Effector memory CD4-positive, alpha-beta T cell (primary cell): ENCODE measurements around the gene TBXA2R.

Source experiments
- DNase-seq, 3 donors: peaks; one replicate each; pipeline ENCODE4 v3.0.0-alpha.2; 2020
- H3K27ac ChIP-seq: 2 replicates; pipeline ENCODE4 v1.7.0; 2013; ENCODE audit warnings: mild to moderate bottlenecking, low read length, moderate library complexity; ENCODE audit not compliant: insufficient read depth, poor library complexity, severe bottlenecking
- H3K27me3 ChIP-seq: replicated peaks from 2 replicates; pipeline ENCODE4 v1.7.0; 2013; ENCODE audit warnings: mild to moderate bottlenecking, low read length; ENCODE audit not compliant: insufficient read depth, control insufficient read depth, poor library complexity, severe bottlenecking
- H3K36me3 ChIP-seq: 2 replicates; pipeline ENCODE4 v1.7.0; 2013; ENCODE audit warnings: mild to moderate bottlenecking, low read length, moderate library complexity; ENCODE audit not compliant: control insufficient read depth, insufficient read depth
- H3K4me1 ChIP-seq: 2 replicates; pipeline ENCODE4 v1.7.0; 2013; ENCODE audit warnings: low read length, mild to moderate bottlenecking; ENCODE audit not compliant: control insufficient read depth, insufficient read depth, poor library complexity, severe bottlenecking
- H3K4me3 ChIP-seq: 2 replicates; pipeline ENCODE4 v1.7.0; 2013; ENCODE audit warnings: low read length, low read depth, mild to moderate bottlenecking; ENCODE audit not compliant: insufficient read depth, poor library complexity, severe bottlenecking
- H3K9me3 ChIP-seq: 2 replicates; pipeline ENCODE4 v1.7.0; 2013; ENCODE audit warnings: mild to moderate bottlenecking, low read length, moderate library complexity; ENCODE audit not compliant: control insufficient read depth

Gene TBXA2R

GRCh38 chr19:3606174-3606689, 443 bp downstream of the TBXA2R start:
- DNase-seq = peak in 1 of 3 donors; percentile 8
- Histone ChIP-seq H3K4me3 (peak overlapping the region; percentile 41), H3K36me3 (peaks cover 9% of the 10 kb centered on the region), H3K27ac (no peak overlapping the region), H3K9me3 (no peaks in the 10 kb centered on the region), H3K4me1 (peaks cover 26% of the 10 kb centered on the region), H3K27me3 (no peaks in the 10 kb centered on the region)

DNA sequence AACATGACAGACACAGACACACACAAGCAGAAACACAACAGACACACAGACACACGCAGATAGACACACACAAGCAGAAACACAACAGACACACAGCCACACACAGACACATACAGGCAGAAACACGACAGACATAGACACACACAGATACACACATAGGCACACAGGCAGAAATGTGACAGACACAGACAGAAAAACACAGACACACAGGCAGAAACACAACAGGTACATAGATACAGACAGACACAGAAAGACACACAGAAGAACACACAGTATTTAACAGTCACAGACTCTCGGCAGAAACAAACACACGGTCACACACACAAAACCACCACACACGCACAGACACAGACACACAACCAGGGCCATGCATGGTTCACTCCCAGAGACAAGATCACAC, 905 bp downstream of the TBXA2R start:
- peaks cover 26% of the 10 kb centered on the region for H3K4me1 ChIP-seq

GRCh38 chr19:3605361-3605760, 1.3 kb downstream of the TBXA2R start:
- H3K4me3 ChIP-seq = no peak overlapping the region
- peaks cover 26% of the 10 kb centered on the region for H3K4me1 ChIP-seq

More for the DNA sequence above, 905 bp downstream of the TBXA2R start:
- H3K27me3 ChIP-seq = no peaks in the 10 kb centered on the region
- H3K27ac ChIP-seq = no peak overlapping the region
- no peak for DNase-seq
- no peaks in the 10 kb centered on the region for H3K9me3 ChIP-seq
- peaks cover 5% of the 10 kb centered on the region for H3K36me3 ChIP-seq
- peak overlapping the region; percentile 41 for H3K4me3 ChIP-seq

GRCh38 chr19:3604987-3605343, 1.7 kb downstream of the TBXA2R start:
- Histone ChIP-seq H3K4me3 (no peak overlapping the region), H3K36me3 (no peaks in the 10 kb centered on the region), H3K9me3 (no peaks in the 10 kb centered on the region), H3K4me1 (peaks cover 26% of the 10 kb centered on the region), H3K27ac (no peak overlapping the region), H3K27me3 (no peaks in the 10 kb centered on the region)
- DNase-seq = no peak

More at GRCh38 chr19:3605361-3605760, 1.3 kb downstream of the TBXA2R start:
- Histone ChIP-seq H3K36me3 (peaks cover under 1% of the 10 kb centered on the region), H3K27me3 (no peaks in the 10 kb centered on the region), H3K9me3 (no peaks in the 10 kb centered on the region), H3K27ac (no peak overlapping the region)
- no peak for DNase-seq

DNA sequence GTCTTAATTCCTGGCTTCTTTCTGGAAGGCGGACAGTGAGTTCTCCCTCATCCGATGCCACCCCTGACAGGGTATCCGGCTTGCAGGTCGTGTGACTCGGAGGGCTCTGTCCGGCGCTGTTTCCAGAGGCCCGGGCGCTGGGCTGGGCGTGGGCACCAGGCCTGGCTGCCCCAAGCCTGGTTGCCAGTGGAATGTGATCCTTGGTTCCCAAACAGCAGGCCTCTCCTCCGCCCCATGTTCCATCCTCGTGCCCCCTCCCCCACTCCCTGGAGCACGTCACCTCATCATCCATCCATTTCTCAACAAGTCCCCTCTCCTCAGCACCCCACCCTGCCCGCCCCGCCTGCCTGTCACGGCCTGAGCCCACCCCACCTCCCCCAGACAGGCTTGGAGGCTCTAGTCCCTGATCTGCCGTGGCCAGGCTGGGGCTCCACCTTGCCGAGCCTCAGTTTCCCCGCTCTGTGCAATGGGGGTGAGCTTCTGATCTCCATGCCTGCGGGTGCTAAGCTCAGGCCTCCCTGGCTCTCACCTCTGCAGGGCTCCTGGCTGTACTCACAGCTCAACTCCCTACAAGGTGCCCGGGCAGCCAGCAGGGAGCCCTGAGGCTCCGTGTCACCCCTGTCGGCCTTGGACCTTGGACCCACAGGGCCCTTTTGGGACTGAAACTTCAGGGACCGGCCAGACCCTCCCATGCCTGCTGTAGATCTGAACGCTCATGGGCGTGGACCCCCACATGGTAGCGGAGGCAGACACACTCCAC, 2.3 kb downstream of the TBXA2R start:
- H3K27me3 ChIP-seq = no peaks in the 10 kb centered on the region
- H3K9me3 ChIP-seq = no peaks in the 10 kb centered on the region
- peaks cover 26% of the 10 kb centered on the region for H3K4me1 ChIP-seq
- no peak overlapping the region for H3K27ac ChIP-seq
- DNase-seq = no peak
- H3K36me3 ChIP-seq = no peaks in the 10 kb centered on the region
- H3K4me3 ChIP-seq = no peak overlapping the region

GRCh38 chr19:3603121-3603811, 3.4 kb downstream of the TBXA2R start:
- no peak for DNase-seq
- Histone ChIP-seq H3K36me3 (no peaks in the 10 kb centered on the region), H3K27me3 (no peaks in the 10 kb centered on the region), H3K4me3 (no peak overlapping the region), H3K4me1 (peaks cover 26% of the 10 kb centered on the region), H3K27ac (no peak overlapping the region), H3K9me3 (no peaks in the 10 kb centered on the region)

- Histone ChIP-seq H3K9me3 (no peaks in the 10 kb centered on the region), H3K4me1 (peaks cover 16% of the 10 kb centered on the region), H3K27ac (no peak overlapping the region), H3K27me3 (no peaks in the 10 kb centered on the region), H3K36me3 (no peaks in the 10 kb centered on the region), H3K4me3 (no peak overlapping the region)
- DNase-seq = no peak
Measured at GRCh38 chr19:3601021-3601420, 5.7 kb downstream of the TBXA2R start.

GRCh38 chr19:3599776-3600187, 6.9 kb downstream of the TBXA2R start:
- no peak for DNase-seq
- peaks cover 3% of the 10 kb centered on the region for H3K4me1 ChIP-seq
- no peak overlapping the region for H3K27ac ChIP-seq
- H3K27me3 ChIP-seq = no peaks in the 10 kb centered on the region
- no peak overlapping the region for H3K4me3 ChIP-seq
- no peaks in the 10 kb centered on the region for H3K36me3 ChIP-seq
- H3K9me3 ChIP-seq = no peaks in the 10 kb centered on the region

DNA sequence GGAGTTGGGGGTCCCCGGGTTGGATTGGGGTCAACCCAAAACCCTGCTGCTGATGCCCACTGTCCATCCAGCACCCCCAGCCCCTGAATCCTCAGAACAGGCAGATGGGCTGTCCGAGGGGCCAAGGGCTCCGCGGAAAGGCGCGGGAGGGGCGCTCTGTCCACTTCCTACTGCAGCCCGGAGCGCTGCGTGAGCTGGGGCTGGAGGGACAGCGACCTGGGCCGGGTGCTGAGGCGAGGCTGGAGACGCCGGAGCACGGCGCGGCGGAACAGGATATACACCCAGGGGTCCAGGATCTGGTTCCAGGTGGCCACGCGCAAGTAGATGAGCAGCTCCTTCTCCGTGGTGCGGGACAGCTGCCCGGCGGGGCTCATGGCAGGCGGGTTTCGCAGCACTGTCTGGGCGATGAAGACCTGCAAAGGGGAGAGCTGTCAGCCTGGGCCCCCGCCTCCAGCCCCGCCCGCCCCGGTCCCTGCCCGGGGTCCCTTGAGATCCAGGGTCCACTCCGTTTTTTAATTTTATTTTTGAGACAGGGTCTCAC, 11.1 kb downstream of the TBXA2R start:
- no peak for DNase-seq
- Histone ChIP-seq H3K27ac (no peak overlapping the region), H3K36me3 (no peaks in the 10 kb centered on the region), H3K27me3 (no peaks in the 10 kb centered on the region), H3K4me1 (no peaks in the 10 kb centered on the region), H3K9me3 (no peaks in the 10 kb centered on the region), H3K4me3 (no peak overlapping the region)

GRCh38 chr19:3593156-3593555, 13.5 kb downstream of the TBXA2R start:
- Histone ChIP-seq H3K27me3 (no peaks in the 10 kb centered on the region), H3K27ac (no peak overlapping the region), H3K36me3 (no peaks in the 10 kb centered on the region), H3K4me1 (no peaks in the 10 kb centered on the region), H3K9me3 (no peaks in the 10 kb centered on the region), H3K4me3 (no peak overlapping the region)
- no peak for DNase-seq
